Fibroblast of the conjunctiva (primary cell): ENCODE results near the gene OR13C5.
"Not testable (repeated sequence)": the region's sequence is repeated elsewhere in the genome, so short reads cannot be mapped to it uniquely, and the experiment has no call there.

Experiments
- DNase-seq: peaks from one replicate; pipeline ENCODE4 v3.0.0-alpha.2; 2010; ENCODE audit warnings: low read depth

Gene OR13C5

GRCh38 chr9:104599313-104599712 is at the start of gene OR13C5:
Gene OR13C5, minus strand, starts transcription at chr9:104599413. Its CDS starts 0 bp downstream, at chr9:104599413.
- not testable (repeated sequence) for DNase-seq

GRCh38 chr9:104635456-104635855 is 36.2 kb upstream of the OR13C5 start:
- DNase-seq: no peak

- no peak for DNase-seq
These were observed 34.8 kb upstream of the OR13C5 start for GRCh38 chr9:104633976-104634520.

GRCh38 chr9:104625964-104626363 is 26.8 kb upstream of the OR13C5 start:
- not testable (repeated sequence) for DNase-seq

- DNase-seq: no peak
These were observed 18.9 kb upstream of the OR13C5 start, which contains the start of gene OR13C9 for GRCh38 chr9:104618104-104618503. Gene OR13C9, minus strand, starts transcription at chr9:104618204. Its CDS starts 0 bp downstream, at chr9:104618204.

- DNase-seq: no peak
These were observed 18.2 kb upstream of the OR13C5 start for GRCh38 chr9:104617418-104617817.

GRCh38 chr9:104611213-104611612 is 12.0 kb upstream of the OR13C5 start:
- DNase-seq: no peak

GRCh38 chr9:104608336-104608735 is 9.1 kb upstream of the OR13C5 start:
- no peak for DNase-seq

GRCh38 chr9:104606152-104606551 is 6.9 kb upstream of the OR13C5 start:
- no peak for DNase-seq

GRCh38 chr9:104605527-104605926 is 6.3 kb upstream of the OR13C5 start, which contains the start of gene OR13C2:
Gene OR13C2, minus strand, starts transcription at chr9:104605627. Its CDS starts 0 bp downstream, at chr9:104605627.
- not testable (repeated sequence) for DNase-seq

- no peak for DNase-seq
These were observed 5.6 kb upstream of the OR13C5 start for GRCh38 chr9:104604801-104605200.

- DNase-seq: not testable (repeated sequence)
These were observed 464 bp downstream of the OR13C5 start for GRCh38 chr9:104598749-104599148.

GRCh38 chr9:104589626-104590025 is 9.6 kb downstream of the OR13C5 start:
- DNase-seq: no peak

GRCh38 chr9:104586496-104587180 is 12.6 kb downstream of the OR13C5 start:
- DNase-seq: peak; percentile 81

- no peak for DNase-seq
These were observed 18.7 kb downstream of the OR13C5 start for GRCh38 chr9:104580562-104580961.

GRCh38 chr9:104577263-104577662 is 21.9 kb downstream of the OR13C5 start:
- no peak for DNase-seq

GRCh38 chr9:104575456-104575855 is 23.8 kb downstream of the OR13C5 start:
- DNase-seq: peak; percentile 5

GRCh38 chr9:104572612-104573011 is 26.6 kb downstream of the OR13C5 start:
- DNase-seq: no peak

GRCh38 chr9:104568868-104569267 is 30.3 kb downstream of the OR13C5 start, which contains the start of gene OR13C8:
Gene OR13C8, plus strand, starts transcription at chr9:104569168. Its CDS starts 0 bp downstream, at chr9:104569168.
- DNase-seq: no peak

- no peak for DNase-seq
These were observed 34.9 kb downstream of the OR13C5 start for GRCh38 chr9:104564358-104564757.

- DNase-seq: no peak
These were observed 42.2 kb downstream of the OR13C5 start for GRCh38 chr9:104556830-104557634.

- DNase-seq: no peak
These were observed 43.7 kb downstream of the OR13C5 start for GRCh38 chr9:104555521-104555920.

- no peak for DNase-seq
These were observed 46.0 kb downstream of the OR13C5 start for GRCh38 chr9:104553261-104553660.
